Activated naive CD4-positive, alpha-beta T cell treated with Interleukin-2 at 50 U/mL for 16 hours (primary cell): ENCODE results near the gene GALNT17.

ENCODE experiments used
- DNase-seq: peaks from one replicate; pipeline ENCODE4 v3.0.0-alpha.2; 2020

Gene GALNT17

DNA sequence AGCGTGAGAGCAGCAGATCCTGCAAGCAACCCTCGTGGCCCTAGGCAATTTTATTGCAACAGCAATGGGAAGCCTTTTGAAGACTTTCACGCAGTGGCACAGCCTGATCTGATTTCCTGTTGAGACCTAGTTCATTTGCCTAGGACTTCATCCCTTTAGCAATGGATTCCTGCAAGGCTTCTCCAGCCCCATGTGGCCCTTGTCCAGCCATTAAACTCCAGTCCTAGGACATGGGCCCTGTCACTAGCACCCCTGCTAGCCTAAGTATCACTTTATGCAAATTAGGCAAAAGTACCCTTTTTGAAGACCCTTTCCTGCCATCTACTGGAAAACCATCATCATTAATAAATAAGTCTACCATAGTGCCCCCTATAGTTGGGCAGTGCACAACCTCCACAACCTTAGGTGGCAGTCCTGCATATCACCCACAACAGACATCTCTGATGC is 379.4 kb downstream of the GALNT17 start:
- DNase-seq, result no peak

DNA sequence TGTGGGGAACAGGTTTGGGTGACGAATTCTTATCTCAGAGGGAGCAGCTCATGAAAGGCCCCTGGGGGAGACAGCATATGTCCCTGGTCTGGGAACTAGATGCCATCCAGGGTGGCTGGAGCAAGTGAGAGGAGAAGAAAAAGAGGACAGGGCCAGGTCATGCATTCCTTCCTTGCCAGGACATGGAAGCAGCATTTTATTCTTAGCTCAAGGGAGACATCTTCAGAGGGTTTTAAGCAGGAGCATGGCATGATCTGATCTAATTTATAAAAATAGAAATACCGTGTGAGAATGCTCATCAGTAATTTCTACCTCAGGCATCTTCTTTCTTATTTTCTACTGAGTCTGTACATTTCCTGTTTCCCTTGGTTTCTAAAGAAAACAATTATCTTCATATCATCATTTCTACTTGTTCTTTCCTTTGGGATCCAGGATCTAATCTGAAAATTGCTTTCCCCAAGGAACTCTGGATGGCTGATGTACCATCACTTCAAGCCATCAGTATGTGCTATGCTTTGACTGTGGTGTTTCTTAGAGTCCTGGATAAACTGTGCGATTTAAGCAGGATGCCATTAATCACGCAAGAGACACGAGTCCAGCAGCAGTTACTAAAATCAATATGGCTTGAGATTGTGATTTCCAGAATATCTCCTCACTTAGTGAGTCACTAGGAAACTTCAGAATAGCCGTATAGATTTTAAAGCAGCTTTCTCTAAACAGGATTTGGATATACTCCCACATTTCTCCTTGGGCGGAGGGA is 386.2 kb downstream of the GALNT17 start:
- no peak for DNase-seq

DNA sequence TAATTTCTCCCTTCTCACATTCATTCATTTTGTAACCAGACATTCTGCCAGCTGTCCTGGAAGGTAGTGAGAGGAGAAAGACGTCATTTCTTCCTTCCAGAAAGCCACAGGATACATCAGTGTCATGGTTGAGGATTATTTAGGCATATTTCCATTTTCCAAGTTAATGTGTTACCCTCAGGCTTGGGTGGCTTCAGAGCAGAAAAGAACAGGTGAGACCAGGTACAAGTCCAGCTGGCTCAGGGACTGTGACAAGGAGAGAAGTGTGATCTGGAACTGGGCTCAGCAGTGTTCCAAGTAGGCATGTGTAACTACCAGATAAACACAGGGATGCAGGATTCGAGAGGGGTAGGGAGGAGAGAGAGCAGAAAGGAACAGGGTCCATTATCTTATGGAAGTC is 386.9 kb downstream of the GALNT17 start:
- no peak for DNase-seq

DNA sequence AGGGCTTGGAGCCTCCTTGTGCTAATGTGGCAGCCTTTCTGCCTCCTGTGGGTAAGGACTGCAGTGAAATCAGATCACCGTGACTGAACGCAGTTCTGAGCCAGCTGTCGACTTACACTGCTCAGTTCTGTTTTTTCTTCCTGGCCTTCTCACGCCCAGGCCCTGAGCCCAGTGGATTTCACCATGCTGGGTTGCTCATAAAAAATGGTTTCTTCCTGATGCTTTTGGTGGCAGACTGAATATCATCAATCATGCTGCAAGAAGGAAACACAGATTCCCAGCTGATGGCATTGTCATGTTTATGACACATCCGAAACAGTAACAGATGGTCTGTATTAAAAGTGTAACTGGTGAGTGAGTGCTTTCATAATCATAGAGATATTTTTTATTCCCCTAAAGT is 389.6 kb downstream of the GALNT17 start:
- DNase-seq, result no peak

DNA sequence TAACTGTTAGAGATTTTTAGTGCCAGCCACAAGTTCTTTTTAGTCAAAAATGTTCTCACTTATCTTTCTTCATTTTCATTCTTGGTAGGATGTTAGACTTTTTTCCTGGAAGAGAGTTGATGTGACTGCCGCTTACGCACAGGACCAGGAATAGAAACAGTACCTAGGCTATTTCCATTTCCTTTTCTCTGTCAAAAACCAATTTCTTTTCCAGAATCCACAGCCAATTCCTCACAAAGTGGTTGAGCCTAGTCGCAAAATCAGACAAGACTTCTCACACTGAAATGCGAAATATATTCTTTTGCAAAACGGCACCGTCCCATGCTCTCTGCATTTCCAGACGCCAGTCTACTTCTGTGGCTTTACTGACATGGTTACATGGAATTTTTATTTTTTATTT is 394.2 kb downstream of the GALNT17 start:
- DNase-seq, result no peak

DNA sequence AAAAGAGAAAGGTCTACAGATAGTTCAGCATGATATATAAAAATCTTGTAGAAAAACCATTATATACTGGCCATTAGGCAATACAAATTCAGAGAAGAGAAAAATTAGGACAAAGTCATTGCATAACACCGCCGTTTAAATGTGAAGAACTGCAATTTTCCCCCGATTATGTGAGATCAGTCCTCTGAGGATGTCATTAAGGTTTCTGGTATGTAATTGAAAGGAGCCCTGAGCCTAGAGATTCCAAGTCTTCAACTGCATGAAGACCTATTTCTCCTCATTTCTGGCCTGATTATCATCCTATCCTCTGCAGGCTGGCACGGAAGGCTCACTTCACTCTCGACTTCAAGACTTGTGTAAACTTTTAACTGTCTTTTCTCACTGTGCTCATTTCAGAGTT is 395.3 kb downstream of the GALNT17 start:
- no peak for DNase-seq

DNA sequence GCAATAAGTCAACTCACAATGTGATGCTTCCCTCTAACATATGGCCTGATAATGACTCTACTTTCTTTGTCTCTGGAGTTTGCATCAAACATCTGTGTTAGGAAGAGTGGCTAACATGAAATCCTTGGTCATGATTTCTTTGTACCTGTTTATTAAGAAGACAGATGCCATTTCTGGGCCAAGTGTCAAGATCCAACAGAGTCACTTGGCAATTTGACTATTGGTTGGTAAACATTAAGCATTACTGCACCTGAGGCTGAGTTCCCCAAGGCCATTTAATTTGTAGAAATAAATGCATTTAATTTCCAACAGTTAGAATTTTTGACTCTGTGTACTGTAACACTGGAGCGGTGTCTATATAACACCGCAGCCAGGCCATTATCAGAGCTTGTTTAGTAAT is 403.7 kb downstream of the GALNT17 start:
- no peak for DNase-seq

DNA sequence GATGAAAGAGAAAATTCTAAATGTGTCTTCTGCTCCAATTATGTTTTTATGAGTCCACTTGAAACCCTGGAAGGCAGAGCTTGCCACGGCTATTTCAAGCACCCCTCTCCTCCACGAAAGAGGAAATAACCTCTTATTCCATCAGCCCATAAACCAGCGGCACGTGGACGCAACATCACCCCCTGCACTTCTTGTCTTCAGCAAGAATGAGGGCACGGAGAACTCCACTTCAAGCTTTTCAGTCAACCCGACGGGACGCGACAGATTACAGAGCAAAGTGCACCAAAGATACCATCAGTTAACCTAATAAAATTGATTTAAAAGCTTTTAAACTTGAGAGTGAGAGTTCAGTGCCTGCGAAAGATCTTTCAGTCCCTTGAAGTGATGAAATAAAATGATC is 406.3 kb downstream of the GALNT17 start:
- no peak for DNase-seq

DNA sequence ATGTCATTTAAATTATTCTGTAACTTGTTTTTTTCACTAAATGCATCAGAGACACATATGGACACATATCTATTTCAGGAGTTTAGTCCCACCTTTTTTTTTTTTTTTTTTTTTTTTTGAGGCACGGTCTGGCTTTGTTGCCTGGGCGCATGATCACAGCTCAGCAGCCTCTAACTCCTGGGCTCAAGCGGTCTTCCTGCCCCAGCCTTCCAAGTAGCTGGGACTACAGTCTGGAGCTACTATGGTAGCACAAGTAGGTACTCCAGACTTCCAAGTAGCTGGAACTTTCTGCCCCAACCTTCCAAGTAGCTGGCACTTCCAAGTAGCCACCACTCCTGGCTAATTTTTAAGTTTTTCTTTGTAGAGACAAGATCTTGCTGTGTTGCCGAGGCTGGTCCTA is 407.7 kb downstream of the GALNT17 start:
- no peak for DNase-seq

DNA sequence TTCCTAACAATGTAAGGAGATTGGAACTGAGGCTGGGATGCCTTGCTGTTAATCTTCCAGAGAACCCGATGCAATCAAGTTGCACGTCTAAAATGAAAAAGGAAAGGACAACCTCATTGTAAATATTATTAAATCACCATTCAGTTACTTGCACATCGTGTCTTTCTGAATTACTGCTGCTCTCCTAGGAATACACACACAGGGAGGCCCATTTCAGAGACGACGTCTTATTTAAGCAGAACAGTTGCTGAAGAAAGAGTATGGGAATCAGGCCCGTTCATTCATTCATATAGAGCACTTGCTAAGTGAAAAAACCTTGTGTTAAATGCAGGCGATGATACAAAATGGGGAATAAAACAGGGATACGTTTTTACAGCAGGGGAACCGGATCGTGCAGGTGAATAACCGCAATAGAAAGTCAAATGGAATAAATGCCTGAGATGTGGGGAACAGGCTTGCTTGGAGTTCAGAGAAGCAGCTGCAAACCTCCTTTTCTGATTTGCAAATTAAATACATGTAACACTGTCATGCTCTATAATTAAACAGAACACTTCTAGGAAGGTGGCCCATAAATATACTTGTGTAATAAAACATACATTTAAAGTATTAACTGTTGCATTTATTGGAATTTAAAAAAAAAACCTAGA is 409.9 kb downstream of the GALNT17 start:
- no peak for DNase-seq

DNA sequence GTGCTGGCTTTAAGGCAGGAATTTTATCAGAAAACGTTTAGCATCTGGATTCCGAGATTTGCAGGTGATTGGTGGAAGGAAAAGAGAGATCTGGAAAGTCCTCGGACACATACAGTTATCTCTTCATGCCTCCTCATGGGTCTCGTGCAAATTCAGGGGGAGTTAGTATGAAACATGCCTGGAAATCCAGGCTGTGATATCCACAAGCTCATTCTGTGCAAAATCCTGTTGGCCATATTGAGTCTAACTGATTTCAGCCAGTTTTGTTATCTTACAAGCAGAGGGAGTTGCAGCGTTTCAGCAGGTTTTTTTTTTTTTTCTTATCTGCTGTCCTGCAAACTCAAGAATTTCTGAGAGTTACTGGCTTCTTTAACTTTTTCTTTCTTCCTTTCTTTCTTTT is 411.5 kb downstream of the GALNT17 start:
- no peak for DNase-seq

DNA sequence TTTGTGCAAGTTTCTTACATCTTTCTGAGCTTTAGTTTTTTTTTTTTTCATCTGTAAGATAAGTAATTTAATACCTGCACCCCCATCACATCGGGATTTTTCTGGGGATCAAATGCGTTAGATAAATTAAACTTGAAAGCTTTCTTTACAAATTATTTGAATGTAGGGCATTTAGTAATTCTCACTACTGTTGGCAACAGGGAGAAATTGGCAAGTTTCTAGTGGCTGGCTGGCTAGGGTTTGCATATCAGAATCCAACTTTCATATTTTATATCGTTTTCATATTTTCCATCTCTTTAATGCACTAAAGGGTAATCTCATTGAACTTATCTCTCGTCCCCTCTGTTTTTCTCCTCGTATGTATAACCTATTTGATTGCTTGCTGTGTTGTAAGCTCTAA is 412.9 kb downstream of the GALNT17 start:
- no peak for DNase-seq

DNA sequence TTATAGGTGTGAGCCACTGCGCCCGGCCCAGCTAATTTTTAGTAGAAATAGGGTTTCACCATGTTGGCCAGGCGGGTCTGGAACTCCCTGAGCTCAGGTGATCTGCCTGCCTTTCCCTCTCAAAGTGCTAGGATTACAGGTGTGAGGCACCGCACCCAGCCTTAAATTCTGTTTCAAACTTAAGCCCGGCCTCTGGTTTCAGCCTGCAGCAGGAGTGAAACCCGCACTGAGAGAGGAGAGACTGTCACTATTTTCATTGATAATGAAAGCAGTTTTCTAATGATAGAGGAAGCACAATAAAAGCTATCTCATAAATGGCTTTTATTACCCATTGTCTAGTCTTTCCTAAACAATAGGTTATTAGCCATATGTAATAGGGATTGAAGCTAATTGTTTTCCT is 415.5 kb downstream of the GALNT17 start:
- DNase-seq, result no peak

DNA sequence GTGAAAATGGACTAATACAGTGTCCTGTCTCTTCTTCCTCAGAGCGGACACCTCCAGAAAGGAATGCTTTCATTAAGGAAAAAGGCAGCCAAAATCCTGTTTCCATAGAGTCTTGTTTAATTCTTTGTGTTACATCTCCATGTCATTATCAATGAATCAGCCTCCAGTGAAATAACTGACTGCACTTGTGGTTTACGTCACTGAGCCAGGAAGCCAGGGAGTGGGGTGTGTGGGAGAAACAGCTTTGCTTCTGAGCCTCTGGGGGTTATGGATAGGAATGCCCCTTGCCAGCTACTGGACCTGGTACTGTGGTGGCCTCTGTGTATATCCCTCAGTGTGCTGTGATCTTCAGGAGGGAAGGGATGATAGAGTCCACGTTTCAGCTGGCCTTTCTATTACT is 416.8 kb downstream of the GALNT17 start:
- no peak for DNase-seq

DNA sequence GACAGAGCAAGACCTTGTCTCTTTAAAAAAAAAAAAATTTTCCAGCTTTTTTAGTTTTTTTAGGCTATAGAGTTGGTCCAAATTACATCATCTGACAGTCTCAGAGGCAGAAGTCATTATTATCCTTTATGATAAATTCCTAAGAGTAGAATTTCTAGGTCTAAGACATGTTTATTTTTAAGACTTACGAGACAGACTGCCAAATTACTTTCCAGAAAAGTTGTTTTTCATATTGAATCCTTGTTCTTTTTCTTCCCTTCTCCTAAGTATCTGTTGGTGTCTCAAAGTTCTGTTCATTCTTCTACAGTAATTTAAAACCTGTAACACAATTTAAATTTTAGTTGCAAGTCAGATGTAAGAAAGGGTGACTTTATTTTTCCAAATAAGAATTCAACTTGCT is 421.4 kb downstream of the GALNT17 start:
- no peak for DNase-seq

DNA sequence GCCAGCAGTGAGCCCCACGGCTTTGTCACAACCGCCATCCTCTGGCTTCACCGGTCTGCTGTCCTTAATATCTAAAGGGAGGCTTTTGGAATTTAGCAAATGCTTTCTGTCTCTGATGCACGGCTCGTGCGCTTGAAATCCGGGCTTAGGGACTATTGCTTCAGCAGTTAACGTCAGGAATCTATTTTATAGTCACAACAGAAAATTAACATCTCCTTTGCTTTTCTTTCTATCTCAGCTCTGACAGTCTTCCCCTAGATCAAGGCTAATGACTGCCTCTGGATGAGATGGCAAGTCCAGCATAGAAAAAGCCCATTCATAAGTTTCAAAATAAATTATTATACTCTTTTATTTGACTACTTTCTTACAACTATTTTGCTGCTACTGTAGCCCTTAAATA is 423.8 kb downstream of the GALNT17 start:
- DNase-seq, result no peak

DNA sequence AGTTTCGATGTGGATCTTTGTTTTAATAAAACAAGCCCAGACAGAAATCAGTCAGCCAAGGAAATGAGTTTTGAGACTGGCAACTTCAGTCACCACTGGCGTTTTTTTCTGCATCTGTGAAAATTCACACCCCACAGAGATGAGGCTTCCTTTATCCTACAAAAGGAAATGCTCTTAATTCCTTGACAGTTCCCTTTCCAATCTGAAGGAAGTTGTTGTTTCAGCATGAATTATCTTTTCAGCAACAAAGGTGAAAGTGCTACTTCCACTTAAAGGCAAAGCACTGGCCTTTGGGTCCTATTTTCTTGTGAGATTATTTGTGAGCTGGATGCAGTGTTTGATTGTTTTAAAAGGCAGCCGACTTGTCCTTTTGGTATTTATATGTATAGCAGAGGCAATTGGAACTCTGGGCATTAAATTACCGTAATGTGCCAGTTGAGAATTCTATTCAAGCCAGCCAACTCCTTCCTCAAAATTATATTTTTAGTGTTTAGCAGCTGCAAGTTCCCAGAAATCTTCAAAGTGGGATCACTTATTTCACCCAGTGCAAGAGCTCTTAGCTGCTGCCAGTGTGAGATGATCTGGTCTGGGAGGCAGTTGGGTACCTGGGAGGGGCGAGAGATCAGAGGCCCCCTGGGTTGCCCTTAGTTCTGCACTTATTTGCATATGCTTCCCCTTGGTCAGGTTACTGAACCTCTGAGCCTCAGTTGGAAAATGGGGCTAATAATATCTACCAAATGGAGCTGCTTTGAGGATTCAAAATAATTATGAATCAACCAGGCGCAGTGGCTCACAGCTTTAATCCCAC is 427.1 kb downstream of the GALNT17 start:
- no peak for DNase-seq

DNA sequence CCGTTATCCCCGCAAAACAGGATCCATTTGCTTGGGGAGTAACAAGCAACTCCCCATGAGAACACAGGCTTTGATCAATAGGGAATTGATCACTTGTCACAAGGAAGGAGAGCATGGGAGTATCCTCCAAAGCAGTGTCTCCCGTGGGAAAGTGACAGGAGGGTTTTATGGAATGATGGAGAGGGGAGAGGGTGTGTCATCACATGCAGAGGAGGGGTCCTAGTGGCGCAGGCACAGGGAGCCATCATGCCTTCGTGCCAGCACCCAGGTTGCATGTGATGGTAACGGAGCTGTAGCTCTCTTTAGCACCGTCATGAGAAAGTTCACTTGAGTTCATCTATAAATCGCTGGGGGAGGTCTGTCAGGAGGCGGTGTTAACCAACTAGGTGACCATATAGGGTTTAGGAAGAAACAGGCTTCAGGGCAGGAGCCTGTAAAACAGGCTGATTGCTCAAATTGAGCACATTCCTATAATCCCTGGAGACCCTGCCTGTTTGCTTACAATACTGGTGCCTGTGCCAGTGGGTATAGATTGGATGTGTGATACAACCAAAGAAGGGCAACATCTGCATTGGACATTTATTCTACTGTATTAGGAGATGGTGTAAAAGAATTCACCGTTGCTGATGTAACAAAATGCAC is 428.5 kb downstream of the GALNT17 start:
- no peak for DNase-seq

DNA sequence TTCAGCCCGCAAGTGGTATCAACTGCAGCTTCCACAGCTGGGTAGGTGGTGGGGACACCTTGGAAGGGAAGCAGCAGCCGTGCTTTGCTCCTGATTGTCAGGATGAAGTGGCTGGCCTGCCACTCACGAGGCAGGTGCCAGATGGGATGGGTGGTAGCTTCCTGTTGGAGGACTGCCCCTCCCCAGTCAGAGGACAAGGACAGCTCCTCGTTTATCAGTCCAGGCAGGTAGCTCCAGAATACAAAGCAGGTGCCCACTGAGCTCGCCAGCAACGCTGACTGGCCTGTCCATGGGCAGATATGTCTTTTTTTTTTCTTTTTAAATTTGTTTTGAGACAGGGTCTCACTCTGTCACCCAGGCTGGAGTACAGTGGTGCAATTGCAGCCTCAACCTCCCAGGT is 431.3 kb downstream of the GALNT17 start:
- DNase-seq, result no peak

DNA sequence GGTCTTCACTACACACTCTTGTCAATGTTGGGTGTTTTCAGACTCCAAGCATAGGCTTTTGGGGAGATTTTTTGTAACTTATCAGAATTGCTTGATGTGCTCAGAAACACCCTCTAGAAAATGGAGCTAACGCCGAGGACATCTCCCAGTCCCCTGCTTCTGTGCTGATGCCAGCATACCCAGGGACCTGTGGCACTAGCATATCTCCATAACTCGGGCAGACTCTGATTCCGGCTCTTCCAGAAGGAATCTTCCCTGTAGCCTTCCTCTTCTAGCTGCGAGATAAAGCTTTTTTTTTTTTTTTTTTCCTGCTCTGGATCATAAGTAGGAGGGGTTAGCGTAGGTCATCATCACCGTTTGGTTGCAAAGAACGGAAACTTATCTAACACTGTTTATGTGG is 434.4 kb downstream of the GALNT17 start:
- DNase-seq, result no peak

DNA sequence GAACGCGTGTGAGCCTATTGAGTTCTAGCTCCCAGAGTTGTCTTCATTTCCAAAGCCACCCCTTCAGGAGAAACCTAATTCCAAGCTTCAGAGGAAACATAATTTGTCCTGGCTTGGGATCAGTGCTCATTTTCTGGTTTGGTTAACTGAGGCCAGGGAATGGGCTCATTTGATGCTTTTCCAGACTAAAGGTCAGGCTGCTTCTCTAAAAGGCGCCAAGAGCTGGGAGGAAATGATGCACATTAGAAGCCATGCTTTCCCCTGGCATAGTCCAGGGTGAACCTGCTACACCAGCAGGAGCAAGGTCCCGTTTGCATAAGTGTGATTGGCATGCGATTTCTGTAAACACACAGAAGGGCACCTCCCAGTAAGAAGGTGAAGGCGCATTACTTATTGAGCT is 435.0 kb downstream of the GALNT17 start:
- no peak for DNase-seq

DNA sequence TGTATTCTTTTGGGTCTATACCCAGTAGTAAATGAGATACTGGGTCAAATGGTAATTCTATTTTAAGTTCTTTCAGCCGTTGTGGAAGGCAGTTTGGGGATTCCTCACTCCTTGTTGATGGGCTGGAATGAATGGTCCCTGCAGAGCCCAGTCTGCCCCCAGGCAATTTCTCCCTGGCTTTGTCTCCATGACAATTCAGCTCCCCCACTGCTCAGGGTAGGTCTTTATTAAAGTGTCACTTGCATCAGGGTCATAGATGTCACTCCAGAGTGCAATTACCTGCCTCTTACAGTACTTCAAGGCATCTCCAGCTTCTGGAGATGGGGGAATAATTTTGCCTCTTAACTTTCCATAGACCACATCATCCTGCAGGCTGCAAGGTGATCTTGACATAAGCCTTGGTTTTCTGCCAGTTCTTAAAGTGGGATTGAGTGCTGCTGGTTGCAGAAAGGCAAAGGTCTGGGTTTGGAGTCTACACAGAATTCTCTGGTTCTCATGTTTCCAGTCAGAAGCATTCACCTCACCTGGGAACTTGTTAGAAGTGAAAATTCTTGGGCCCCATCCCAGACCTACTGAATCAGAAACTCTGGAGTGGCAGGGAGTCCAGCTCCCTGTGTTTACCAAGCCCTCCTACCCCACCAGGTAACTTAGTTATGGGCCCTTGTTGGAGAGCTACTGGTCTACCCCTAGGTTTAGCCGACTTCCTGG is 442.4 kb downstream of the GALNT17 start:
- DNase-seq, result no peak

DNA sequence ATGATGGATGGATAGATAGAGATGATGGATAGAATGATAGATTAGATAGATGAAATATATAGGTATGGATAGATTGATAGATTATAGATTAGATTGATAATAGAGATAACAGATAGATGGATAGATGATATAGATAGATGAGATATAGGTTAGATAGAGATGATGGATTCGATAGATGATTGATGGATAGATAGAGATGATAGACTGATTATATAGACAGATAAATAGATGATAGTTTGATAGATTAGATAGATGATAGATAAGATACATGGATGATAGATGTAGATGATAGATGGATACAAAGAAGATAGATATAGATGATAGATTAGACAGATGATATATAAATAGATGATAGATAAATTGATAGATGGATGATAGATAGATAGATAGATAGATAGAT is 448.1 kb downstream of the GALNT17 start:
- no peak for DNase-seq
